Measurements from ENCODE around the gene KIR3DL2. TPM values are rescaled to one million over a fixed set of nuclear protein-coding genes. Genes with fewer than 3 reads are reported as not detected.
"Not testable (repeated sequence)": the region's sequence is repeated elsewhere in the genome, so short reads cannot be mapped to it uniquely, and the experiment has no call there.

The KIR3DL2 gene
- total RNA-seq, 4 donors from 2014 or later = 0.37 TPM; not detected in 3

DNA sequence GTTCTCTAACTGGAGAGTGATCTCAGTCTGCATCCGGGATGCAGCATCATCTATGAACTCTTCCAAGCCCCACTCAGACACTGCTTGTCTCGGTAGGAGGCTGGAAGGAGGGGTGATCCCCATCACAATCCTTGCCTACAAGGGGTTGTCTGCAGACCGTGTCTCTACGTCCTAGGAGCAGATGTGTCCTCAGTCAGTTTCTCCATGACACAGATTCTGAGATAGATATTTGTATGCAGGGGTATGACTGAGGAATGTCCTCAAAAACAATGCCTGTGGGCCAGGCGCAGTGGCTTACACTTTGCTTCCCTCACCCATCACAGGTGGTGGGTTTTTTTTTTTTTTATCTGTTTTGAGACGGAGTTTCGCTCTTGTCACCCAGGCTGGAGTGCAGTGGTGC is 56.6 kb downstream of the KIR3DL2 start:
- intact Hi-C loops (cut with DNase I; ENCODE audit: low total_unique reads) = no loop called here
- TF ChIP-seq, protein P1, sequence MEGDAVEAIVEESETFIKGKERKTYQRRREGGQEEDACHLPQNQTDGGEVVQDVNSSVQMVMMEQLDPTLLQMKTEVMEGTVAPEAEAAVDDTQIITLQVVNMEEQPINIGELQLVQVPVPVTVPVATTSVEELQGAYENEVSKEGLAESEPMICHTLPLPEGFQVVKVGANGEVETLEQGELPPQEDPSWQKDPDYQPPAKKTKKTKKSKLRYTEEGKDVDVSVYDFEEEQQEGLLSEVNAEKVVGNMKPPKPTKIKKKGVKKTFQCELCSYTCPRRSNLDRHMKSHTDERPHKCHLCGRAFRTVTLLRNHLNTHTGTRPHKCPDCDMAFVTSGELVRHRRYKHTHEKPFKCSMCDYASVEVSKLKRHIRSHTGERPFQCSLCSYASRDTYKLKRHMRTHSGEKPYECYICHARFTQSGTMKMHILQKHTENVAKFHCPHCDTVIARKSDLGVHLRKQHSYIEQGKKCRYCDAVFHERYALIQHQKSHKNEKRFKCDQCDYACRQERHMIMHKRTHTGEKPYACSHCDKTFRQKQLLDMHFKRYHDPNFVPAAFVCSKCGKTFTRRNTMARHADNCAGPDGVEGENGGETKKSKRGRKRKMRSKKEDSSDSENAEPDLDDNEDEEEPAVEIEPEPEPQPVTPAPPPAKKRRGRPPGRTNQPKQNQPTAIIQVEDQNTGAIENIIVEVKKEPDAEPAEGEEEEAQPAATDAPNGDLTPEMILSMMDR (IDR thresholded peaks at IDR 0.05) = no peak
- TF ChIP-seq POLR2A (IDR thresholded peaks at IDR 0.05) = no peak
- no peak for DNase-seq
- H3K4me1 ChIP-seq = no peaks in the 10 kb centered on the region
- no peaks in the 10 kb centered on the region for H3K36me3 ChIP-seq
- H3K27me3 ChIP-seq = no peaks in the 10 kb centered on the region
- no peaks in the 10 kb centered on the region for H3K9me3 ChIP-seq
- H3K27ac ChIP-seq = no peak overlapping the region
- H3K4me3 ChIP-seq = no peak overlapping the region

DNA sequence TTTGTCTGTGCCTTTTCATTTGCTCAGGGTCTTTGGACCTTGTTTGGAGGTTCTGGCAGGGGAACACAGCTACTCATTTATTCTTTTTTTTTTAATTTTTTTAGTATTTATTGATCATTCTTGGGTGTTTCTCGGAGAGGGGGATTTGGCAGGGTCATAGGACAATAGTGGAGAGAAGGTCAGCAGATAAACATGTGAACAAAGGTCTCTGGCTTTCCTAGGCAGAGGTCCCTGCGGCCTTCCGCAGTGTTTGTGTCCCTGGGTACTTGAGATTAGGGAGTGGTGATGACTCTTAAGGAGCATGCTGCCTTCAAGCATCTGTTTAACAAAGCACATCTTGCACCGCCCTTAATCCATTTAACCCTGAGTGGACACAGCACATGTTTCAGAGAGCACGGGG is 57.7 kb downstream of the KIR3DL2 start:
- intact Hi-C loops (cut with DNase I; ENCODE audit: low total_unique reads); H3K27me3 ChIP-seq; DNase-seq: not testable (repeated sequence)

More for the DNA sequence above, 57.7 kb downstream of the KIR3DL2 start:
- H3K27ac ChIP-seq, H3K36me3 ChIP-seq, H3K4me3 ChIP-seq, H3K4me1 ChIP-seq, H3K9me3 ChIP-seq: not testable (repeated sequence)

Small RNAs within 50 kb of the gene (small RNA-seq; reads per million reads assigned to genes)
- gene RNU6-222P = not detected

Other genes starting within 250 kb of the KIR3DL2 start
- 1 to 10 TPM in 2 of 4 donors, not detected in 2; 1.2 to 3.9 TPM for gene LILRB1, start 220.0 kb upstream of the KIR3DL2 start, total RNA-seq
- 1 to 10 TPM in 1 of 4 donors, under 1 TPM in 1, not detected in 2; 0.48 to 1.5 TPM for gene LILRB4, start 187.5 kb upstream of the KIR3DL2 start, total RNA-seq
- not detected for gene KIR3DL3, start 126.0 kb upstream of the KIR3DL2 start, total RNA-seq
- gene KIR2DL3, start 111.9 kb upstream of the KIR3DL2 start, total RNA-seq = not detected
- gene KIR2DL1, start 80.7 kb upstream of the KIR3DL2 start, total RNA-seq = not detected
- gene KIR2DL4, start 46.8 kb upstream of the KIR3DL2 start, total RNA-seq = not detected
- gene KIR3DL1, start 34.0 kb upstream of the KIR3DL2 start, total RNA-seq = under 1 TPM in 1 of 4 donors, not detected in 3; 0.14 TPM
- not detected for gene KIR2DS4, start 17.8 kb upstream of the KIR3DL2 start, total RNA-seq
- 10 to 100 TPM in 1 of 4 donors, 1 to 10 TPM in 1, under 1 TPM in 2; 0.40 to 20.0 (median 1.4) TPM for gene FCAR, start 23.8 kb downstream of the KIR3DL2 start, total RNA-seq
- 1 to 10 TPM in 1 of 4 donors, not detected in 3; 1.1 TPM for gene NCR1, start 55.7 kb downstream of the KIR3DL2 start, total RNA-seq
- gene NLRP7, start 97.1 kb downstream of the KIR3DL2 start, total RNA-seq = 1 to 10 TPM in 1 of 4 donors, not detected in 3; 1.4 TPM
- gene NLRP2, start 115.9 kb downstream of the KIR3DL2 start, total RNA-seq = 1 to 10 TPM in 2 of 4 donors, not detected in 2; 1.2 to 8.4 TPM
- under 1 TPM in 2 of 4 donors, not detected in 2; 0.28 to 0.85 TPM for gene GP6, start 187.8 kb downstream of the KIR3DL2 start, total RNA-seq
- 10 to 100 TPM in 3 of 4 donors, 1 to 10 TPM in 1; 2.6 to 48.7 (median 17.1) TPM for gene RDH13, start 212.7 kb downstream of the KIR3DL2 start, total RNA-seq
- 10 to 100 TPM in 1 of 4 donors, 1 to 10 TPM in 2, not detected in 1; 4.2 to 22.4 (median 5.6) TPM for gene EPS8L1, start 225.4 kb downstream of the KIR3DL2 start, total RNA-seq

Measured in uterus (tissue), 4 donors.